Glomerular visceral epithelial cell (primary cell): ENCODE data around the gene BLCAP.
A peak's percentile ranks its signal among the peaks of the same experiment; 100 is the strongest.
"Not testable (repeated sequence)": the region's sequence is repeated elsewhere in the genome, so short reads cannot be mapped to it uniquely, and the experiment has no call there.

Source experiments
- DNase-seq: peaks from one replicate; pipeline ENCODE4 v3.0.0-alpha.2; 2016; ENCODE audit errors: extremely low spot score

Gene BLCAP

GRCh38 chr20:37515876-37516275, 11.8 kb downstream of the BLCAP start:
- DNase-seq: no peak

- DNase-seq: no peak
These were observed 13.8 kb downstream of the BLCAP start for GRCh38 chr20:37513779-37514359.

GRCh38 chr20:37511610-37512275, 15.9 kb downstream of the BLCAP start:
- peak; percentile 41 for DNase-seq

- no peak for DNase-seq
These were observed 17.4 kb downstream of the BLCAP start for GRCh38 chr20:37510226-37510625.

GRCh38 chr20:37506152-37506725, 21.4 kb downstream of the BLCAP start:
- DNase-seq: no peak

GRCh38 chr20:37505263-37506151, 22.2 kb downstream of the BLCAP start:
- DNase-seq: no peak

GRCh38 chr20:37504404-37505096, 23.1 kb downstream of the BLCAP start:
- DNase-seq: no peak

- DNase-seq: no peak
These were observed 24.3 kb downstream of the BLCAP start for GRCh38 chr20:37503256-37503927.

- no peak for DNase-seq
These were observed 25.0 kb downstream of the BLCAP start for GRCh38 chr20:37502654-37503053.

GRCh38 chr20:37501940-37502339, 25.7 kb downstream of the BLCAP start:
- DNase-seq: no peak

- DNase-seq: no peak
These were observed 27.4 kb downstream of the BLCAP start for GRCh38 chr20:37500311-37500710.

GRCh38 chr20:37498066-37498665, 29.5 kb downstream of the BLCAP start:
- DNase-seq: no peak

- no peak for DNase-seq
These were observed 32.9 kb downstream of the BLCAP start for GRCh38 chr20:37494796-37495195.

GRCh38 chr20:37494301-37494700, 33.4 kb downstream of the BLCAP start:
- DNase-seq: no peak

GRCh38 chr20:37492945-37493344, 34.7 kb downstream of the BLCAP start:
- DNase-seq: no peak

- no peak for DNase-seq
These were observed 35.5 kb downstream of the BLCAP start for GRCh38 chr20:37492096-37492625.

- no peak for DNase-seq
These were observed 36.9 kb downstream of the BLCAP start for GRCh38 chr20:37490663-37491350.

- DNase-seq: not testable (repeated sequence)
These were observed 41.5 kb downstream of the BLCAP start for GRCh38 chr20:37486209-37486608.

- no peak for DNase-seq
These were observed 43.3 kb downstream of the BLCAP start for GRCh38 chr20:37484331-37484730.

GRCh38 chr20:37481610-37482009, 46.1 kb downstream of the BLCAP start:
- DNase-seq: no peak
